ENCODE measurements around the gene SLC12A7.

DNA sequence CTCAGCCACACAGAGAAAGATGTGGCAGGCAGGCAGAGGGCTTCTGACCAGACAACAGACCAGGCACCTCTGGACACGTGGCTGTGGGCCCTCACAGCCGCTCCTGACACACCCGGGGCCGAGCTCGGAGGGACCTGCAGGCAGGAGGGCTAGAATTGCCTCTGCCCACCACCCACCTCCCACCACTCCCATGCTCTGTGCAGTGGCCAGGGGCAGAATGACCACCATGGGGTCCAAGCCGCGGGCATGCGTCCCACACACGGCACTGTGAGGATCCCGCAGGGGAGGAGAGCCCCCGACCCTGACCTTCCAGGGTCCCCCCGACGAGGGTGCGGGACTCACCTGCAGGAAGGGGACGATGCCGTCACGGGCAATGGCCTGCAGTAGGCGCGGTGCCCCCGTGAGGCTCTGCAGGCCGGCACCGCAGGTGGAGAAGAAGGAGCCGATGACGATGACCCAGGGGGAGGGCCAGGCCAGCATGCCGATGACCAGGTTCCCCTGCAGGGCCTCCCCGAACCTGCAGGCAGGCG lies 34.3 kb downstream of the SLC12A7 start:
- TF ChIP-seq CTCF (conservative IDR thresholded peaks at IDR 0.05 in 1 of 2, IDR thresholded peaks at IDR 0.05 in 1 of 2; ENCODE audit: low read depth in 1 of 2, low read length in 2 of 2) = no peak
- no peak for TF ChIP-seq EZH2 (IDR thresholded peaks at IDR 0.05; ENCODE audit: low read length, missing control alignments)
